ENCODE results near the gene TUBAL3.

Gene TUBAL3

DNA sequence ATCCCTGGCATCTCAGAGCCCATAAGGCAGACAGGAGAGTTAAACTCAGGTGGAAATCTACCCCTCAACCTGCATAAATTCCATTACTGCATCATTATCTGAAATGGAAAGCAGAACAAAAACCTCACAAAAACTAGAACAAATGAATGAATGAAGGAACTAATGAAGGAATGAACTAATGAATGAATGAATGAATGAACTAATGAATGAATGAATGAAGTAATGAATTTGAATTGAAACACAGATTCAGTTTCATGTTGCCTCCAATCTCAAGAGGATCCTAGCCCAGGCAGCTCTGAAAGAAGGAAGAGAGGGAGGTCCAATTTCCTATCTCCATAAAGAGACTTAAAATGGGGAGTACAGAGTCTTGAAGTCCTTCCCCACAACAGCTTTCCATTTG is 41.8 kb downstream of the TUBAL3 start:
- no peak for DNase-seq (ENCODE audit: low read depth in 2 of 2)
- H3K4me3 ChIP-seq (replicated peaks in 1 of 2; ENCODE audit: low read depth in 2 of 2, low read length in 2 of 2) = no peak overlapping the region
- TF ChIP-seq CTCF (IDR thresholded peaks at IDR 0.05; ENCODE audit: low read depth, low read length) = no peak

DNA sequence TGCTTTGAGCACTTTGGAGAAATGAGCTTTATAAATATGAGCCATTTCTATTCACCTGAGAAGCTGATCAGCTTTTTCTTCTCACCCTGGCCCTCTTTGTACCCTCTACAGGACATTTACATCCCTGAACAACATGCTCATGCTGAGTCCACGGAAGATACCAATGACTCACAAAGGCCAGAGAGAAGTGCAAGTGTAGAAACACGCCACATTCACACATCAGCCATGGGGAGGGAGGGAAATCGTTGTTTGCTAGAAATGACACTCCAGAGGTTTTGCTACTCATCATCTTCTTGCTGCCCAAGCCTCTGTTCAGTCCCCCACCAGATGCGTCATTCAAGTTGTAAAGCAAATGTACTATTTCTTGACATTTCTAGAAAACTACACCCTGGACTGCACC is 42.7 kb downstream of the TUBAL3 start:
- TF ChIP-seq CTCF (IDR thresholded peaks at IDR 0.05; ENCODE audit: low read depth, low read length) = no peak
- H3K4me3 ChIP-seq (replicated peaks in 1 of 2; ENCODE audit: low read depth in 2 of 2, low read length in 2 of 2) = no peak overlapping the region
- DNase-seq (ENCODE audit: low read depth in 2 of 2) = no peak

DNA sequence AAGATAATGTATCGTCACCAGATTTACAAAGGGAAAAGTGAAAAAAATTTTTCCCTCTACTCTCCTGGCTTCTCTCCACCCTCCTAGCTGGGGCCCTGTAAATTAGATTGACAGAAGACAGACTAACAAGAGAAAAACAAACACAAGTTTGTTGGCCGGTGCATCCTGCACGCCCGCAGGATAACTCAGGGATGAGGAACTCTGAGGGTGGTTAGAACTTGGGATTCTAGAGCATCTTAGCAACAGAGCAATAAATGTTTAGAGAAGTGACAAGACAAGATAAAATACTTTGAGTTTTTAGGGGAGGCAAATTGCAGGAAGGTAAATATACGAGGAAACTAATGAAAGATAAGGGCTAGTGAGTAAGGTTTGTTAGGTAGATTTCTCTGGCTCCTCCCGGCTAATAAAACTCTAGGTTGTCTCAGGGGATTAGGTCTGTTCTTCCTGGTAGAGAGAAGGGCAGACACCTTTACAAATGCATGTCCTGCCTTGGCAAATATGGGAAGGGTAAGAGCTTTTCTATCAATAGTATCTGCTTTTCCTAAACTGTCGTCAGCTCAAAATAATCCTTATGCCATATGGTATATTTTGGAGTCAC is 44.2 kb downstream of the TUBAL3 start:
- no peak for TF ChIP-seq CTCF (IDR thresholded peaks at IDR 0.05; ENCODE audit: low read depth, low read length)
- DNase-seq (ENCODE audit: low read depth in 2 of 2) = no peak
- no peak overlapping the region for H3K4me3 ChIP-seq (replicated peaks in 1 of 2; ENCODE audit: low read depth in 2 of 2, low read length in 2 of 2)

- DNase-seq (ENCODE audit: low read depth in 2 of 2) = peak in 1 of 2 donors; percentile 4
- TF ChIP-seq CTCF (IDR thresholded peaks at IDR 0.05; ENCODE audit: low read depth, low read length) = no peak
- H3K4me3 ChIP-seq (replicated peaks in 1 of 2; ENCODE audit: low read depth in 2 of 2, low read length in 2 of 2) = no peak overlapping the region
Observed at GRCh38 chr10:5356302-5356763, 48.3 kb downstream of the TUBAL3 start.

- DNase-seq (ENCODE audit: low read depth in 2 of 2) = peak in 1 of 2 donors; percentile 2
- H3K4me3 ChIP-seq (replicated peaks in 1 of 2; ENCODE audit: low read depth in 2 of 2, low read length in 2 of 2) = no peak overlapping the region
- TF ChIP-seq CTCF (IDR thresholded peaks at IDR 0.05; ENCODE audit: low read depth, low read length) = no peak
Observed at GRCh38 chr10:5355594-5356301, 48.9 kb downstream of the TUBAL3 start.

DNA sequence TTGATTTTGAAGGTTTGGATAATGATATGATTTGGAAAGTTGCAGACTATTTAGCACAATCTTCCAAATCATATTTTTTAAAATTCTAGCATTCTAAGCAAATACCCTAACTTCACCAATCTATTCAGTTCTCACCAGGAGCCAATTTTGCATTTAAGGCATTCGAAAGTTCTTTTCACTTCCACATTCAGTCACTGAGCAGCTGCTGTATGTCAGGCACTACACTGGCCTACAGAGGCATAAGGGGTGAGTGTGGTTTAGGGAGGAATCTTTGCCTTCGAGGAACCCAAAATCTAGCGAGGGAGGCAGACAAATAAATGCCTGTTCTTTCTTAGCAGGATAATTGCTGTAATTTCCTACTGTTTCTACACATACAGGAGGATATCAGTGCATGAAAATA is 50.6 kb downstream of the TUBAL3 start:
- no peak for TF ChIP-seq CTCF (IDR thresholded peaks at IDR 0.05; ENCODE audit: low read depth, low read length)
- no peak for DNase-seq (ENCODE audit: low read depth in 2 of 2)
- no peak overlapping the region for H3K4me3 ChIP-seq (replicated peaks in 1 of 2; ENCODE audit: low read depth in 2 of 2, low read length in 2 of 2)
